KOPT-K1 (cell line): ENCODE data around the gene FSCN2.

Source experiments
- H3K27ac ChIP-seq: fragments of 200-600 bp; sonication (generic); 2 replicates; pipeline ENCODE4 v1.5.1; 2016; ENCODE audit warnings: antibody characterized with exemption, mild to moderate bottlenecking, low read depth, low read length; ENCODE audit not compliant: poor library complexity, severe bottlenecking
- H3K36me3 ChIP-seq: fragments of 200-600 bp; sonication (generic); 2 replicates; pipeline ENCODE4 v1.5.1; 2017; ENCODE audit warnings: antibody characterized with exemption, mild to moderate bottlenecking, low read length, moderate library complexity; ENCODE audit not compliant: insufficient read depth
- H3K9me3 ChIP-seq: fragments of 200-600 bp; sonication (generic); 2 replicates; pipeline ENCODE4 v1.5.1; 2017; ENCODE audit warnings: antibody characterized with exemption, low read length, mild to moderate bottlenecking; ENCODE audit not compliant: insufficient read depth, poor library complexity, severe bottlenecking

FSCN2 gene

DNA sequence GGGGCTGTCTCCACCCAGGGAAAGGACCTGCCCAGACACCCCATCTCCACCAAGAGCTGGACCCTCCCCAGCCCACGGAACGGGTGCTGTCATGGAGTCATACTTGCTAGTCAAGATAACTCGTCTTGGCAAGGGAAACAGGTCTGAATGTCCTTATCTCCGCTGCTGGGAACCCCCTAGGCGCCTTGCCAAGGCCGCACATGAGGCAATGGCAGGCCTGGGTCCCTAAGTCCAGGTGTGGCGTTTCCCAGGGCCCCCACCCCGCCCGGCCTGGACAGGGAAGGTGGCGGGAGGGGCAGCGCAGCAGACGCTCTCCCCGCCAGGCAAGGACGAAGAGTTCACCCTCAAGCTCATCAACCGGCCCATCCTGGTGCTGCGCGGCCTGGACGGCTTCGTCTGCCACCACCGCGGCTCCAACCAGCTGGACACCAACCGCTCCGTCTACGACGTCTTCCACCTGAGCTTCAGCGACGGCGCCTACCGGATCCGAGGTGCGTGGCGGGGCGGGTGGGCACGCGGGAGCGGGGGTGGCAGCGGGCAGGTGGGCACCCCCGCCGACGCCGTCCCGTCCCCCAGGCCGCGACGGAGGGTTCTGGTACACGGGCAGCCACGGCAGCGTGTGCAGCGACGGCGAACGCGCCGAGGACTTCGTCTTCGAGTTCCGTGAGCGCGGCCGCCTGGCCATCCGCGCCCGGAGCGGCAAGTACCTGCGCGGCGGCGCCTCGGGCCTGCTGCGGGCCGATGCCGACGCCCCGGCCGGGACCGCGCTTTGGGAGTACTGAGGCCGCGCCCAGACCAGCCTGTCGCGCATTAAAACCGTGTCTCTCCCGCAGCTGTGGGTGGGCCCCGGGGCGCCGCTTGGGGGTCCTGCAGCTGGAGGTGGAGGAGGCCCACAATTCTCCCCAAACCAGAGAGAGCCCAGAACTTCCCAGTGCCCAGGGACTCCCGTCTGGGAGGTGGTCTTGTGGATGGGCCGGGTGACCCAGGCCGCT lies 8.4 kb downstream of the FSCN2 start:
- peaks cover 43% of the 10 kb centered on the region; the same call in 1 of the 2 replicates for H3K36me3 ChIP-seq
- H3K9me3 ChIP-seq, result no peaks in the 10 kb centered on the region
- no peak overlapping the region for H3K27ac ChIP-seq

DNA sequence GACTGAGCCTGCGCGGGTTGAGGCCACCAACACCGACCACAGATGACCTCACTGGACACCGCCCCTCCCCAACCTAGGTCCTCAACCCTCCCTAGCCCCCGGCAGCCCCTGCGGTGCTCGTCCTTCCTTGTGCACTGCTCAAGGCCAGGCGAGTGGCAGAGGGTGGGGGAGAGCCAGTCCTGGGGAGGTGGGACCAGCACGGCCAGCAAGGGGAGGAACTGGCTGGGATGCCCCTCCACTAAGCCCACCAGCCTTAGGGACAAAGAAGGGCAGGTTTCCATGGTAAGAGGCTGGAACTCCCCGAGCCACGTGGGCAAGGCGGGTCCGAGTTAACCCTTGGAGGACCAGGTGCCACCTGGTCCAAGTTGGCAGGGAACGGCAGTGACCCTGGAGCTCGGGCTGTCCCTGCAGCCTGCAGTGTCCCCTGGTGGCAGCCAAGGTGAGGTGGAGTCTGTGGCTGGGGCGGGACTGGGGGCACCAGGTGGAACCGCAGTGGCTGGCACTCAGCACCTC lies 9.2 kb downstream of the FSCN2 start:
- peaks cover 48% of the 10 kb centered on the region; the same call in 1 of the 2 replicates for H3K36me3 ChIP-seq
- H3K27ac ChIP-seq, result no peak overlapping the region
- no peaks in the 10 kb centered on the region for H3K9me3 ChIP-seq

DNA sequence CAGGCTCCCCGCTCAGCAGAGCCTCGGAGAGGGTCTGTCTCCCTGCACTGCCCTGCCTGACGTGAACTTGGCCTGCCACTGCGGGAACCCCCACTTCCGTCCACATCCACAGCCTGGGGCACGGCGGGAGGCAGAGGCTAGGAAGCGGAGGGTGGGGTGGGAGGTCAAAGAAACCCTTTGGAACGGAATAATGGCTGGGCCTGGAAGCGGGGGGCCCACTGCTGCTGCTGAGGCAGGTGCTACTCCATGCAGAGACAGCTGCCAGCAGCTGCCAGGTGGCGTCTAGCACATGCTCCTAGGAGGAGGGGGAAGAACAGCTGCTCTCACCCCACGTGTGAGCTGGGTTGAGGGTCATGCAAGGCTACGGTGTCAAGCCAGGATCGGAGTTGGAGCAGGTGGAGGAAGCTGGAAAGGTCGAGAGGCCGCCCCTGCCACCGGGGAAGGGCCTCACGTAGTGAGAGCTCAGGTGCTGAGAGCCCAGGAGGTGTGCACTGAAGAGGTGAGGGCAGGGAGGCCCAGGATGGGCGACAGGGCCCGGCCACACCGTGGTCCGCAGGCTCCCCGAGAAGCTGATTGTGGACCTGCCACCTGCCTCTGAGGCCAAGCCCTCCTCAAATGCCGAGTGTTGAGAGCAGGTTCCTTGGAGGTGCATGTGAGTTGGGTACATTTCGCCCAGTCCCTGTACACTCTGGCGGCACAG lies 9.8 kb downstream of the FSCN2 start:
- peaks cover 54% of the 10 kb centered on the region; the same call in 1 of the 2 replicates for H3K36me3 ChIP-seq
- no peak overlapping the region for H3K27ac ChIP-seq

GRCh38 chr17:81538651-81539570 lies 10.7 kb downstream of the FSCN2 start:
- Histone ChIP-seq H3K36me3 (peaks cover 63% of the 10 kb centered on the region), H3K27ac (no peak overlapping the region)

More for the DNA sequence above, 9.8 kb downstream of the FSCN2 start:
- H3K9me3 ChIP-seq, result no peaks in the 10 kb centered on the region

DNA sequence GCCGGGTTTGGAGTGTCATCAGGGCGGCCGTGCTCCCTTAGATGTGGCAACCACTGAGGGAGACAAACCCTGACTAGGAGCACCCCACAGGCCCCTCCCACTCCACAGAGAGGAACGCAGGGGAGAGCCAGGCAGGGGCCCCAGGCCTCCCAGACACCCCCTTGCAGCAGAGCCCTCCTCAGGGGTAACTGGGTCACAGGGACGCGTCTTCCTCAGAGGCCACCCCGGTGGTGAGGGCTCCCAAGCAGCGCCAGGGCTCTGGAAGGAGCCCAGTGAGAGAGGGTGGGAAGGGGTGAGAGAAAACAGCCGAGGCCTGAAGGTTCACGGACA lies 11.4 kb downstream of the FSCN2 start:
- no peaks in the 10 kb centered on the region for H3K9me3 ChIP-seq
- peaks cover 69% of the 10 kb centered on the region for H3K36me3 ChIP-seq
- H3K27ac ChIP-seq, result no peak overlapping the region

More at GRCh38 chr17:81538651-81539570, 10.7 kb downstream of the FSCN2 start:
- no peaks in the 10 kb centered on the region for H3K9me3 ChIP-seq

- Histone ChIP-seq H3K36me3 (peaks cover 75% of the 10 kb centered on the region), H3K27ac (no peak overlapping the region), H3K9me3 (no peaks in the 10 kb centered on the region)
Measured at GRCh38 chr17:81539961-81540675, 11.9 kb downstream of the FSCN2 start.

DNA sequence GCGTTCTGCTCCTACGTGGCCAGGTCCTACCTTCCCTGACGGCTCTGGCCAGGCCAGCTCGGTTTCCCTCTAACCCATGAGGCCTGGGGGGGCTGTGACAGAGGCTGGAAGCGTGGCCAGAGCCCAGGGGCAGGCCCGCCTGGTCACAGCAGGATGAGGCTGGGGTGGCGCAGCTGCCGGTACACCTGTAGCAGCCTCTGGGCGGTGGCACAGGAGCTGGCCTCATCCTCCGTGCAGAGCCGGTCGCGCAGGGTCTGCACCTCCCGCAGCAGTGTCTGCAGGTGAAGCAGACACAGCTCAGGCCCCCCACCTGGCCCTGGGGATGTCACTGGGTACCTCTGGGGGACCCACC lies 12.5 kb downstream of the FSCN2 start:
- Histone ChIP-seq H3K36me3 (peaks cover 81% of the 10 kb centered on the region), H3K9me3 (no peaks in the 10 kb centered on the region), H3K27ac (no peak overlapping the region)

GRCh38 chr17:81541123-81541522 lies 12.9 kb downstream of the FSCN2 start:
- H3K36me3 ChIP-seq, result peaks cover 85% of the 10 kb centered on the region
- no peaks in the 10 kb centered on the region for H3K9me3 ChIP-seq
- no peak overlapping the region for H3K27ac ChIP-seq

GRCh38 chr17:81542431-81543338 lies 14.5 kb downstream of the FSCN2 start:
- no peak overlapping the region for H3K27ac ChIP-seq
- H3K36me3 ChIP-seq, result peaks cover 97% of the 10 kb centered on the region

DNA sequence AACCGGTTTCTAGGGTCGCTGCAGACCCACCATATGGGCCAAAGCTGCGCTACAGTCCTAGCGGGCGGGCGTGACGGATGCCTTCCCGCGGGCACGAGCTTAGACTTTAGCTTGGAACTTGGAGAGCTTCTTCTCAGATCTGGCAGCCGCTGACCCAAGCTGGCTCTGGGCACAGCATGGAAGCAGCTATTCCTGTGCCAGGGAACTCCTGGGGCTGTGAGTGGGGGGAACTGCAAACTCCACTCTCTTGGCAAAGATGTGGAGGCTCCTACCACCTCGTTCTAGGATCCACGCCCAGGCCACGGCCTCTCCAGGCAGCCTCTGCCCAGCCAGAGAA lies 15.1 kb downstream of the FSCN2 start:
- H3K27ac ChIP-seq, result no peak overlapping the region
- peaks cover 97% of the 10 kb centered on the region for H3K36me3 ChIP-seq
- no peaks in the 10 kb centered on the region for H3K9me3 ChIP-seq

More at GRCh38 chr17:81542431-81543338, 14.5 kb downstream of the FSCN2 start:
- no peaks in the 10 kb centered on the region for H3K9me3 ChIP-seq

GRCh38 chr17:81543756-81544155 lies 15.6 kb downstream of the FSCN2 start:
- no peaks in the 10 kb centered on the region for H3K9me3 ChIP-seq
- no peak overlapping the region for H3K27ac ChIP-seq
- H3K36me3 ChIP-seq, result peaks cover 96% of the 10 kb centered on the region

DNA sequence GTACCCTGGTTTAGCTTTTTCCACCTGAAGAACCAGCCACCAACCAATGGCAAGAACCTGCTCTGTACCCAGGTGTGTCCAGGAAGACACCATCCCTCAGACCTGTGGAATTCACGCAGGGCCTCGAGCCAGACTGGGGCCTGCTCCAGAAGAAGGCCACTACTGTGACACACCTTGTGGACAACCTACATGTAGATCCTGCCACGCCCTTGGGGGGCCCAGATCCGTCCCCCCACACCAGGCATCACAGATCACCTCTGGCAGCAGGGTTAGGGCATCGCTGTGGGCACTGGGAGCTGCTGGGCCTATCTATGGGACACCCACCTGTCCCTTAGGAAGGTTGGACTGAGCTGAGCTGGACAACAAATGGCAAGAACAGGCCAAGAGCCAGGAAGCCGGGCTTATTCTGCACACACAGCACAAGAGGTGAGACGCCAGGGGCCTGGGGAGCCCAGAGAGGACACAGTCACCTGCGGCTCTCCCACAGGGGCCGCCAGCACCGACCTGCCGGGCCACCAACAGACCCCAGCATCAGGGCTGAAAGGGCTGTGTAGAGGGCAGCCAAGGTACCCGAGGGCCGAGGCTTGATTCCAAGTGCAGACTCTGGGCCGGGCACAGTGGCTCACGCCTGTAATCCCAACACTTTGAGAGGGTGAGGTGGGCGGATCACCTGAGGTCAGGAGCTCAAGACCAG lies 16.3 kb downstream of the FSCN2 start:
- H3K27ac ChIP-seq, result no peak overlapping the region
- H3K9me3 ChIP-seq, result no peaks in the 10 kb centered on the region
- peaks cover 94% of the 10 kb centered on the region for H3K36me3 ChIP-seq
